ENCODE results near the gene TMEM259. TPM values are rescaled to one million over a fixed set of nuclear protein-coding genes. Genes with fewer than 3 reads are reported as not detected.

TMEM259 gene
- total and polyA plus RNA-seq, 9 of the 15 experiments (the other 6 are each of a cell fraction or from before 2014, with no cell fraction given) = 0.52 to 231 (median 63.6) TPM

DNA sequence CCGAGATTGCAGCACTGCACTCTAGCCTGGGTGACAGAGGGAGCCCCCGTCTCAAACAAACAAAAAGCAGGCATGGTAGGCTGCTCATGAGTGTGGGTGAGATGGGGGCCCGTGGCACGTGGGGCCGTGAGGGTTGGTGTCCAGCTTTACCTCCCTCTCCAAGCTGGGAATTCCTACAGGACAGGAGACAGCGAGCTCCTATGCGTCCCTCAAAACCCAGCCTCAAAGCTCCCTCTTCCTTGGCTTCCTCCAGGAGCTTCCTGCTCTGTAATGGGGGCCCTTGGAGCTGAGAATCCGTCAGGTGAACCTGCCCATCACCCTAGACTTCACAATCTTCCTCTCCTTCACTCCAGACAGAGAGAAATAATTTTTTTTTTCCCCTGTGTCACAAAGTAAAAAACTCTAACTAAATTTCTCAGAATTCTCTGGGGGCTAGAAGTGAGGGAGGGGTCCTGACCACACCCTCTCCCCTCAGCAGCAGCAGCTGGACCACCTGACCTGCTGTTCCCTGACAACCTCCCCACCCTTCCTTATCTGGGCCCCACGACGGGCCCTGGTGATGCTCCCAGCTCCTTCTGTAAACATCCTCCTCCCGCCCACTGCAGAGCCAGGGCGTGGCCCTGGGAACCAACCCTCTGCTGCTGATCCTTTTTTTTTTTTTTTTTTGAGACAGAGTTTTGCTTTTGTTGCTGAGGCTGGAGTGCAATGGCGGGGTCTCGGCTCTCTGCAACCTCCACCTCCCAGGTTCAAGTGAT is 58.9 kb downstream of the TMEM259 start (continued):
- TF ChIP-seq STAT5A (IDR thresholded peaks at IDR 0.05; ENCODE audit: borderline replicate concordance, low read length) (0 out of 2 replicates have a peak, but pooled peaks have one; percentile 26), HNRNPH1 (optimal IDR thresholded peaks at IDR 0.05; ENCODE audit: low read depth, low read length) (no peak), ELF2 (CRISPR knock-in tag; IDR thresholded peaks at IDR 0.05) (no peak), ZFX (CRISPR knock-in tag; IDR thresholded peaks at IDR 0.05) (no peak), ZNF384 (IDR thresholded peaks at IDR 0.05; ENCODE audit: low read depth, low read length) (peak; percentile 98), XRCC3 (IDR thresholded peaks at IDR 0.05) (no peak), HCFC1 (IDR thresholded peaks at IDR 0.05; ENCODE audit: low read depth, low read length) (no peak), ZNF324 (CRISPR knock-in tag; IDR thresholded peaks at IDR 0.05) (no peak), HNRNPK (IDR thresholded peaks at IDR 0.05; ENCODE audit: low read depth, low read length, poor library complexity, severe bottlenecking) (no peak), HMG20B (CRISPR knock-in tag; IDR thresholded peaks at IDR 0.05) (no peak)

DNA sequence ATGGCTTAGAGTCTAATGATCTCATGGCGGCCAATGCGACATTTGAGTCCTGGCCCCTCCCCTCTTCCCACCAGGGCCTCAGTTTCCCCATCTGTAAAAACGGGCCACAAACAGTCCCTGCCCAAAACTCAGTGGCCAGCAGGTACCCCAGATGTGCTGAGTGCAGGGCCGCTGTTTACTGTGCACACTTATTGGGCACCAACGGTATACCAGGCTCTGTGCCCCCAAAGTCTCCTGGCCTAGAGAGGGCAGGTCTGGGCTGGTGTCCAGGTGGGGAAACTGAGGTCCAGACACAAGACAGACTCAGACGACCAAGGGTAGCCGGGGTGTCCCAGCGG is 60.4 kb downstream of the TMEM259 start:
- H3K9me3 ChIP-seq (replicated peaks; ENCODE audit: control insufficient read depth, insufficient read depth, low read depth, low read length) = peaks cover 8% of the 10 kb centered on the region
- ChIA-PET CTCF (ENCODE audit: low intra/inter-chr PET ratio) (no interaction called here), POLR2A (interaction anchor here (1.9 kb wide), 1 partner anchor 21 kb away, joined by 4 read pairs; no protein-coding TSS in a partner anchor)
- peaks cover 49 to 89% of the 10 kb centered on the region in 2 experiments for H3K4me1 ChIP-seq (replicated peaks in 1 of 2; ENCODE audit: control insufficient read depth in 2 of 2, insufficient read depth in 2 of 2, low read length in 2 of 2)
- H4K20me1 ChIP-seq (replicated peaks; ENCODE audit: control insufficient read depth, insufficient read depth, low read length) = no peaks in the 10 kb centered on the region
- WGBS (ENCODE audit: insufficient coverage, low coverage, missing lambda C conversion rate) = 67% methylated on average over 8 of the region's 8 CpGs
- peaks cover 64% of the 10 kb centered on the region; the same call in 2 of the 3 replicates for H3K36me3 ChIP-seq (ENCODE audit: control insufficient read depth, insufficient read depth, low read length)
- peaks cover 61% of the 10 kb centered on the region for H3K79me2 ChIP-seq (ENCODE audit: control insufficient read depth, insufficient read depth, low read length)
- H3K4me3 ChIP-seq = no peak overlapping the region
- H3K27me3 ChIP-seq (ENCODE audit: control insufficient read depth in 2 of 2, insufficient read depth in 2 of 2, low read length in 2 of 2) = no peaks in the 10 kb centered on the region
- H3K9ac ChIP-seq (ENCODE audit: insufficient read depth in 1 of 2, low read depth in 2 of 2, low read length in 2 of 2) = peak overlapping the region; percentile 51 to 87; a peak in 3 of 4 replicates
- peak overlapping the region; percentile 73 for H3K27ac ChIP-seq (ENCODE audit: extremely low read depth, low read depth, low read length)
- FAIRE-seq (no peak), DNase-seq (ENCODE audit: extremely low read depth in 1 of 4, low spot score in 3 of 4) (no peak), ATAC-seq (no peak)
- no peak overlapping the region for H2AFZ ChIP-seq (ENCODE audit: low read depth, low read length)
- intact Hi-C loops (cut with micrococcal nuclease) = no loop called here
- H3K9me1 ChIP-seq (ENCODE audit: control insufficient read depth, insufficient read depth, low read length) = no peaks in the 10 kb centered on the region
- BruUV-seq (replicated peaks) = no TSS peak
- peak overlapping the region; percentile 57 for H3K4me2 ChIP-seq (ENCODE audit: insufficient read depth, low read length)
- in situ Hi-C loops (cut with MboI) = no loop called here
- TF ChIP-seq ZKSCAN8 (CRISPR knock-in tag; IDR thresholded peaks at IDR 0.05) (peak; percentile 95), BCOR (IDR thresholded peaks at IDR 0.05) (peak; percentile 62), TAF7 (tag; IDR thresholded peaks at IDR 0.05) (no peak), TGIF2 (CRISPR knock-in tag; IDR thresholded peaks at IDR 0.05) (no peak), CBX1 (IDR thresholded peaks at IDR 0.05; ENCODE audit: low read depth) (peak; percentile 15; the same call in 1 of the 2 replicates), CCNT2 (IDR thresholded peaks at IDR 0.05; ENCODE audit: borderline replicate concordance, extremely low read depth, insufficient read length, low read depth, low read length) (no peak)
